Progenitor cell of endocrine pancreas (in vitro differentiated cells): ENCODE measurements around the gene FXN. TPM values are rescaled to one million over a fixed set of nuclear protein-coding genes. Genes with fewer than 3 reads are reported as not detected.

Source experiments
- DNase-seq: peaks from one replicate; pipeline ENCODE4 v3.0.0; 2021; ENCODE audit warnings: low spot score; ENCODE audit not compliant: unreplicated experiment
- H3K27ac Mint-ChIP-seq: 2 replicates; pipeline ENCODE4 v1.8.0; 2021; ENCODE audit warnings: mild to moderate bottlenecking, moderate library complexity, mixed read lengths
- H3K27me3 Mint-ChIP-seq: 2 replicates; pipeline ENCODE4 v1.8.0; 2021; ENCODE audit warnings: mixed read lengths
- H3K36me3 Mint-ChIP-seq: 2 replicates; pipeline ENCODE4 v1.8.0; 2022; ENCODE audit warnings: mixed read lengths; ENCODE audit not compliant: insufficient read depth
- H3K4me1 Mint-ChIP-seq: 2 replicates; pipeline ENCODE4 v1.8.0; 2021; ENCODE audit warnings: low read depth, mixed read lengths
- H3K4me3 Mint-ChIP-seq: 2 replicates; pipeline ENCODE4 v1.8.0; 2021; ENCODE audit warnings: low read depth, mild to moderate bottlenecking, moderate library complexity, mixed read lengths
- H3K9me3 Mint-ChIP-seq: 2 replicates; pipeline ENCODE4 v1.8.0; 2021; ENCODE audit warnings: low read depth, mixed read lengths
- CTCF ChIP-seq: fragments of 200-600 bp; sonication (generic); IDR thresholded peaks from one replicate; pipeline ENCODE4 v1.5.0; 2021; ENCODE audit warnings: antibody characterized with exemption, mild to moderate bottlenecking; ENCODE audit not compliant: unreplicated experiment
- total RNA-seq: library from RNA; stranded (reverse); gene quantifications from 2 replicates; pipeline ENCODE4 v1.2.1, GENCODE V29; 2021

Gene FXN
- total RNA-seq, 1 donor from 2014 or later = 25.7 TPM

GRCh38 chr9:69056191-69056815, 20.8 kb downstream of the FXN start:
- Mint-ChIP-seq H3K27ac (no peak overlapping the region), H3K9me3 (no peaks in the 10 kb centered on the region), H3K36me3 (peaks cover 24% of the 10 kb centered on the region), H3K27me3 (no peaks in the 10 kb centered on the region), H3K4me1 (no peaks in the 10 kb centered on the region), H3K4me3 (no peak overlapping the region)
- TF ChIP-seq CTCF = no peak
- no peak for DNase-seq

GRCh38 chr9:69058101-69058500, 22.5 kb downstream of the FXN start:
- no peak for TF ChIP-seq CTCF
- H3K36me3 Mint-ChIP-seq = peaks cover 24% of the 10 kb centered on the region
- H3K9me3 Mint-ChIP-seq = no peaks in the 10 kb centered on the region
- H3K27ac Mint-ChIP-seq = no peak overlapping the region
- no peaks in the 10 kb centered on the region for H3K4me1 Mint-ChIP-seq
- no peak for DNase-seq
- H3K27me3 Mint-ChIP-seq = no peaks in the 10 kb centered on the region
- no peak overlapping the region for H3K4me3 Mint-ChIP-seq

- no peak overlapping the region for H3K27ac Mint-ChIP-seq
- DNase-seq = no peak
- no peaks in the 10 kb centered on the region for H3K4me1 Mint-ChIP-seq
Observed at GRCh38 chr9:69060766-69061165, 25.2 kb downstream of the FXN start.

GRCh38 chr9:69062195-69062594, 26.6 kb downstream of the FXN start:
- H3K27me3 Mint-ChIP-seq = no peaks in the 10 kb centered on the region
- H3K9me3 Mint-ChIP-seq = no peaks in the 10 kb centered on the region
- H3K4me3 Mint-ChIP-seq = no peak overlapping the region
- no peak for TF ChIP-seq CTCF
- no peak overlapping the region for H3K27ac Mint-ChIP-seq
- peaks cover 21% of the 10 kb centered on the region for H3K36me3 Mint-ChIP-seq
- H3K4me1 Mint-ChIP-seq = no peaks in the 10 kb centered on the region
- no peak for DNase-seq

More at GRCh38 chr9:69060766-69061165, 25.2 kb downstream of the FXN start:
- H3K4me3 Mint-ChIP-seq = no peak overlapping the region
- H3K9me3 Mint-ChIP-seq = no peaks in the 10 kb centered on the region
- peaks cover 21% of the 10 kb centered on the region for H3K36me3 Mint-ChIP-seq
- TF ChIP-seq CTCF = no peak
- H3K27me3 Mint-ChIP-seq = no peaks in the 10 kb centered on the region

GRCh38 chr9:69063839-69064238, 28.3 kb downstream of the FXN start:
- Mint-ChIP-seq H3K4me1 (no peaks in the 10 kb centered on the region), H3K4me3 (no peak overlapping the region), H3K27ac (no peak overlapping the region), H3K9me3 (no peaks in the 10 kb centered on the region), H3K27me3 (no peaks in the 10 kb centered on the region), H3K36me3 (peaks cover 14% of the 10 kb centered on the region)
- DNase-seq = no peak
- TF ChIP-seq CTCF = no peak
